T-helper 1 cell treated with Interleukin-12 subunit alpha and Interleukin-12 subunit beta and Interleukin-4 antibody, amounts not matched to agents 30 ng/mL and 1 ng/mL, for 36 hours (primary cell): ENCODE results near the gene GATA5. TPM values are rescaled to one million over a fixed set of nuclear protein-coding genes. Genes with fewer than 3 reads are reported as not detected.
"Not testable (repeated sequence)": the region's sequence is repeated elsewhere in the genome, so short reads cannot be mapped to it uniquely, and the experiment has no call there.

Experiments
- intact Hi-C: fragments of 100-400 bp; cut with micrococcal nuclease; formaldehyde crosslinking; loops from one replicate; pipeline ENCODE4 v1.15.1; 2024
- total RNA-seq: library from RNA; stranded (reverse); gene quantifications from 2 replicates; pipeline ENCODE4 v1.2.3, GENCODE V29; 2022

GATA5 gene
- total RNA-seq, 1 donor from 2014 or later = not detected

- intact Hi-C loops = no loop called here
Measured at GRCh38 chr20:62505337-62506045, 29.7 kb upstream of the GATA5 start.

- intact Hi-C loops = no loop called here
Measured at GRCh38 chr20:62504323-62504722, 28.5 kb upstream of the GATA5 start.

DNA sequence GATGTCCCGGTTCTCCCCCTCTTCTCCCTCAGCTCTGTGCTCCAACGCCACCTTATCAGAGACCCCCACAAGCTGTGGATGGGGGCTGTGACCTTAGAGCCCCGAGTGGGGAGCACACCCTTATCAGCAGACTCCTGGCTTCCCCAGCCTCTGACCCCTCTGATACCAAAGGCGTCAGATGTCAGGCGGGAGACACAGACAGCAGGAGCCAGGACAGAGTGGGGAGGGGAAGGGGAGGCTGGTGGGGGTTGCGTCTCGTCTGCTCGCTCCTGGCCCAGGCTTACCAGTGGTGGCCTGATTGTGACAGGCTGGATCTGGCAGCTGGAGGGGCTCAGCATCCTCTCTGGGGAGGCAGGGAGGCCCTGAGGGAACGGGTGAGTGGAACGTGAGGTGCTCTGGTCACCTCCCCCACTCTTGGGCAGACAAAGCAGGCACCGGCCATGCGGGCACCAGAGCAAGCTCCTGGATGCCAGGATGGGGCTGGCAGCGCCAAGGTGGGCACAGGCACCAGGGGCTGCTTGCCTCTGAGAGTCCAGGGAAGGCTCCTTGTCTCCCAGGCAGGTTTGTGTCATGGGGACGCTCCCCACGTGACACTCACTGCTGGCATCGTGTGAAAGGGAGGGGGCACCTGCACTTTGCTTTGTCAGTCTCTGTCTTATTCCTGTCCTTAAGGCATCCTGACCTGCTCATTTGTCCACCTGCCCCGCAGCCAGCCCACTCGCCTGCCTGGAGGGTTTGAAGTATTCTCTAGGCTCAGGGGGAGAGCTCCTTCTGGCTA, 27.8 kb upstream of the GATA5 start:
- intact Hi-C loops = loop anchor here (2.0 kb wide), 1 partner anchor 201 kb away; the partner anchor contains the start of gene ADRM1

DNA sequence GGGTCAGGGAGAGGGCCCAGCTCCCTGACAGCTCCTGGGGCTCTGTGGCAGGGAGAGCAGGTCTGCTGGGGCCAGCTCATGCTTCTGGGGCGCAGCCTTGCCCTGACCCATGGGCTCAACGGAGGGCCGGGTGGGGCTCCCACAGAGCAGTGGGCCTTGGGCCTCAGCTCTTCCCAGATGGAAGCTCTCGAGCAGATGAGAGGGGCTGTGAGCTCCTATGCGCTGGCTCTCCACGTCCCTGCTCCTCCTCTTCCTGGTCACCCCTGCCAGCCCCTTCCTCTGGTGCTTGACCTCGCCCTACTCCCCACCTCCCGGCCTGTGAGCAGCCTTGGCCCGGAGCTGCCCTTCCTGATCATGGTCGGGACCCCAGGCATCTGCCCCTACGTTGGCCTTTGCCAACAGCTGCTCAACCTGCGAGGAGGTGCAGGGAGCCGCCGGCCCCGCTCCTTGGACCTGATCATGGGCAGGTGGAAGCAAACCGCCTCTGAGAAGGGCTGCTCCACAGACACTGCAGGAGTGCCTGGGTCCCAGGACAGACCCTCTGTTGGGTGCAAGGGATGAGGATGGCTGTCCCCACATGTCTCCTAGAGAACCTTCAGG, 26.8 kb upstream of the GATA5 start:
- intact Hi-C loops = loop anchor here (1.0 to 2.0 kb wide), 4 partner anchors 101 to 238 kb away; partner anchors contain the start of gene ADRM1

- intact Hi-C loops = loop anchor here (1.0 to 2.0 kb wide), 6 partner anchors 23 to 238 kb away; partner anchors contain the start of gene ADRM1
Measured at GRCh38 chr20:62501801-62502495, 26.2 kb upstream of the GATA5 start.

- intact Hi-C loops = loop anchor here (1.0 to 2.0 kb wide), 4 partner anchors 24 to 308 kb away; no protein-coding TSS in a partner anchor
Measured at GRCh38 chr20:62500237-62500864, 24.6 kb upstream of the GATA5 start.

GRCh38 chr20:62499758-62500236, 24.0 kb upstream of the GATA5 start:
- intact Hi-C loops = loop anchor here (1.0 to 2.0 kb wide), 4 partner anchors 25 to 309 kb away; no protein-coding TSS in a partner anchor

DNA sequence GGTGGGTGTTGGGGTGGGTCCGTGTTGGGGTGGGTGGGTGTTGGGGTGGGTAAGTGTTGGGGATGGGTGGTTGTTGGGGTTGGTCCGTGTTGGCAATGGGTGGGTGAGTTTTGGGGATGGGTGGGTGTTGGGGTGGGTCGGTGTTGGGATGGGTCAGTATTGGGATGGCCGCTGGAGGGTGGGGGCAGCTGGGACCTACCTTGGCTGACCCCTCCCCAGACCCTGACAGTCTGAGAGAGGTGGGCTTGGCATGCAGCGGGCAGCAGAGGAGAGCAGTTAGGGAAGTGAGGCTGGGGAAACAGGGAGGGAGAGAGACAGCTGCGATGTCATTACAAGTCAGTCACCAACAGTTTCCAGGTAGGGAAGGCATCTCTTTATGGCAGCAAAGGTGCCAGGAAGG, 23.1 kb upstream of the GATA5 start:
- intact Hi-C loops = no loop called here

DNA sequence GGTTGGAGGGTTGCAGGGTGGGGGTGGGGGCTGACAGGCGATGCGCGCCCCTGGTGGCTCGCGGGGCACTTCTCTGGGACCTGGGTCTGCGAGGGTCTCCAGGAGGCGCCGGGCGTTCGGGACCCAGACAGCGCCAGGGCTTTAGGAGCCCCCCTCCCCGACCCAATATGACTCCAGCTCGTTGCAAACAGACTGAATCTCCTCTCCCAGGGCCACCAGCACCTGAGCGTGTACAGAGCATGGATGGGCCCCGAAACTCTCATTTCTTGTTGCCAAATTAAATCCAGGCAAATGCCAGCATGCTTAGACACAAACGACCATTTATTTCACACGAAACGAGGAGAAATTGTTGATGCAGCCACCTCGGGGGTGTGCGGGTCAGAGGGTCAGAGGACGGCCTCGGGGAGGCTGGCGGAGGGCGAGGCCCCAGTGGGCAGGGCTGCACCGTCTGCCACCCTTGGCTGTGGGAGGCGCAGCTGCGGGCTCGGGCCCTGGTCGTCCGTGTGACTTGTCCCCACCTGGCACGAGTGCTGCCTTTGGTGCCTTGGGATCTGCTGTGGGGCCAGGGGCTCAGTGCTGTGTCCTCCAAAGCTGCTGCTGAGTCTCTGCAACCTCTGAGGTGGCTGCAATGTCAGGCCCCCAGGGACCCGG, 20.9 kb upstream of the GATA5 start:
- intact Hi-C loops = loop anchor here (1.0 kb wide), 1 partner anchor 194 kb away; the partner anchor contains the start of gene ADRM1

DNA sequence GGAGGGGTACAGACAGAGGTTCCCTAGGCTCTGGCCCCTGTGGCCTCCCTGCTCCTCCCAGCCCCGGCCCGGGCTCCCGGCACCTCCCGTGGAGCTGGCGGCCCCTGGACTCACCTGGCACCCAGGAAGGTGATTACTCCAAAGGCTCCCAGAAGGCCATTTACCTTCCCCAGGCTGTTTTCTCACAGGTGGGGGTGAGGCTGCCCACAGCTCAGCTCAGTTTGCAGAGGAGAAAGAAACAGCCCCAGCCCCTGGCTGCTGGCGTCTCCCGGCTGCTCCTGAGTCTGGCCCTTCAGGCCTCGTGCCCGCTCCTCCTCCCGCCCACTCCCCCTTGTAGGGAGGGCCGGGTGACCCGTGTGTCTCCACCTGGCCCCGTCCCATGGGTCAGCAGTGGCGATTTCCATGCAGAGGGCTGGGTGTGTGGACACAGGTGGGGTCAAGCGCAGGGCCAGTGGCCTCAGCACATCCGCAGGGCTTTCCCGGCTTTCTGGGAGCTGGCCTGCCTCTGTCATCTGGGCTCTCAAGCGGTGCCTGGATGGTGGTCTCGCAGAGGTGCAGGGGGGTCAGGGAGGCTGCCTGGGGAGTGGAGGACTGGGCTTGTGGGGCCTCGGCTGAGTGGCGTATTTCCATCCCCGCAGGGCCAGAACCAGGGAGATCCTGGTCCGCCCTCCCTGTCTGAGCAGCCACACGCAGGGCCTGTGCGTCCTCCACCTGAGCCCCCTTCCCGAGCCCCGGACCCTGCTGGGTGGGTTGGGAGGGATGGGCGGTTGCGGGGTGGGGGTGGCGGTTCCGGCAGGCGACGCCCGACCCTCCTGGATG, 20.2 kb upstream of the GATA5 start:
- intact Hi-C loops = loop anchor here (1.0 kb wide), 1 partner anchor 194 kb away; the partner anchor contains the start of gene ADRM1

DNA sequence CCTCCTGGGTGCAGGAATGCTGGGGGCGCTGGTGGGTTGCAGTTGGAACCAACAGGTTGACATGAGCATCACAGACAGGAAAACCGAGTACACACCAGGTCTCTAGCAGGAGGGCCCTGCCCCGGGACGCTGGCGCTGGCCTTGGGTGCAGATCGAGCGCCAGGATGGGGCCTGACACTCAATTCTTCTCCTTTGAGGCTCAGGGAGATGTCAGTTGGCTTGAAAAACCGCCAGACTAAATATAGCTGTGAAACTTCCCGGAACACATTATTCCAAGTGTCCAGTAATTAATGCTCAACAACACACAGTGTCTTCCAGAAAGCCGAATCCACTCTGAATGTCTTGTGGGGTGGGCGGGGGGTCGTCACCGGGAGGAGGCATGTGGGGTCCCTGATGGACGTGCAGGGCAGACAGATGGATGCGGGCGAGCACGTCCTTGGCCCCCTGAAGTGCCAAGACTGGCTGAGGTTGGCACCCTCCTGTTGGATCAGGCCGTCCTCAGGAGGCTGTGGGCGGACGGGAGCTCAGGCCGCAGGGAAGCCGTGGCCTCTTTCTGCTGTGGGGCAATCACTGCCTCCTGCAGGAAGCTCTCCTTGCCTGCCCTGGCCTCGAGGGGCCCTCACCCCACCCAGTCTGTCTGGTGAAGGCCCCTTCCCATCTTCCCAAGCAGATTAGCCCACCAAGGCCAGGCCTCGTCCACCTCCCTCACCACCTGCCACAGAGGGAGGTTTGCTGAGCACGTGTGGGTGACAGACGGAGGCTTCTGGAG, 19.4 kb upstream of the GATA5 start:
- intact Hi-C loops = no loop called here

- intact Hi-C loops = no loop called here
Measured at GRCh38 chr20:62494537-62494936, 18.7 kb upstream of the GATA5 start.

DNA sequence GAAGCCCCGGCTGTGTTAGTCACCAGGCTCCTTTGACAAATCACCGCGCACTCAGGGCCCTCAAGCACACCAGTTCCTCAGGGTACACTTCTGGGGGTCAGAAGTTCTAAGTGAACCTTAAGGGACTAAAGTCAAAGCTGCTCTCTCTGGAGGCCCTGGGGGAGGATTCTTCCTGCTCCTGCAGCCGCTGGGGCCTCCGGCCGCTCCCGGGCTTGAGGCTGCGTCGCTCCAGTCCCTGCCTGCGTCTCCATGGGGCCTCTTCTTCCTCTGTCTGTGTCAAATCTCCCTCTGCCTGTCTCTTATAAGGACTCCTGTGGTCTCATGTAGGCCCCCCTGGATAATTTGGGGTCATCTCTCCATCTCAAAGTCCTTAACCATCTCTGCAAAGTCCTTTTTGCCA, 18.1 kb upstream of the GATA5 start:
- intact Hi-C loops = no loop called here

GRCh38 chr20:62493253-62493885, 17.6 kb upstream of the GATA5 start:
- intact Hi-C loops = no loop called here

DNA sequence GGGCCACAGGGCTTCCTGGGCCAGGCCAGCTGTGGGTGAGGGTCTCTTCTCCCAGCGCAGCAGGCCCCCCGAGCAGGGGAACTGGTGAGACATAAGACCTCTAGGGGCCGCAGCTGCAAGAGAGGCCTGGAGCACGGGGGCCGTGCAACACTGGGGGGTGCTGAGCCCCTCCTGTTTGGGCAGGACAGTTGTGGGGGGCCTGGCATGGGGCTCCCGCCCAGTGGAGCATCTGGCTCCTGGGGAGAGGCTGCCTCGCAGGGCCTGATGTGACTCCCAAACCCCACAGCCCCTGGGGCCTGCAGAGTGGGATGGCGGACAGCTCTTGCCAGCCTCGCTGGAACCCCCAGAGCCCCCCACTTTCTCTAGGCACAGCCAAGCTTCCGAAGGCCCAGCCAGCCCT, 16.9 kb upstream of the GATA5 start:
- intact Hi-C loops = no loop called here

DNA sequence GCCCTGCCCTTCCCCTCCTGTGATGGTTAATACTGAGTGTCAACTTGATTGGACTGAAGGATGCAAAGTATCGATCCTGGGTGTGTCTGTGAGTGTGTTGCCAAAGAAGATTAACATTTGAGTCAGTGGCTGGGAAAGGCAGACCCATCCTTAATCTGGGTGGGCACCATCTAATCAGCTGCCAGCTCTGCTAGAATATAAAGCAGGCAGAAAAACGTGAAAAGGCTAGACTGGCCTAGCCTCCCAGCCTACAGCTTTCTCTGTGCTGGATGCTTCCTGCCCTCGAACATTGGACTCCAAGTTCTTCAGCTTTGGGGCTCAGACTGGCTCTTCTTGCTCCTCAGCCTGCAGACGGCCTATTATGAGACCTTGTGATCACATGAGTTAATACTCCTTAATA, 15.0 kb upstream of the GATA5 start:
- intact Hi-C loops = not testable (repeated sequence)

DNA sequence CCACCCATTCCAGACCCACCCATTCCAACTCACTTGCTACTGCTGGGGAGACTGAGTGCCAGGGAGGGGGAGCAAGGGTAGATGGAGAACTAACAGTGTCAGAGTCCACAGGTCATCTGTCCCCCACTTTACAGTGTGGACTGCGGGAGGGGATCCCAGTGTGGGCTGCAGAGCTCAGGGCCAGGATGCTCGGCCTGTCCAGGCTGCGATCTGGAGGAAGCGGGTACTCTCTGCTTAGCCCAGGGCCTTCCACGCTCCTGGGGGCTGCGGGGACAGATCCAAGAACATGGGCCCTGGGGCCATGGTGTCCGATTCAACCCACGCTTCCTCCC, 14.1 kb upstream of the GATA5 start:
- intact Hi-C loops = loop anchor here (10.0 kb wide), 1 partner anchor 515 kb away; the partner anchor contains the start of gene BHLHE23
